ENCODE data around the gene SETD7. TPM values are rescaled to one million over a fixed set of nuclear protein-coding genes. Genes with fewer than 3 reads are reported as not detected.

Gene SETD7
- total RNA-seq, 1 experiment from 2014 or later = 41.6 TPM

DNA sequence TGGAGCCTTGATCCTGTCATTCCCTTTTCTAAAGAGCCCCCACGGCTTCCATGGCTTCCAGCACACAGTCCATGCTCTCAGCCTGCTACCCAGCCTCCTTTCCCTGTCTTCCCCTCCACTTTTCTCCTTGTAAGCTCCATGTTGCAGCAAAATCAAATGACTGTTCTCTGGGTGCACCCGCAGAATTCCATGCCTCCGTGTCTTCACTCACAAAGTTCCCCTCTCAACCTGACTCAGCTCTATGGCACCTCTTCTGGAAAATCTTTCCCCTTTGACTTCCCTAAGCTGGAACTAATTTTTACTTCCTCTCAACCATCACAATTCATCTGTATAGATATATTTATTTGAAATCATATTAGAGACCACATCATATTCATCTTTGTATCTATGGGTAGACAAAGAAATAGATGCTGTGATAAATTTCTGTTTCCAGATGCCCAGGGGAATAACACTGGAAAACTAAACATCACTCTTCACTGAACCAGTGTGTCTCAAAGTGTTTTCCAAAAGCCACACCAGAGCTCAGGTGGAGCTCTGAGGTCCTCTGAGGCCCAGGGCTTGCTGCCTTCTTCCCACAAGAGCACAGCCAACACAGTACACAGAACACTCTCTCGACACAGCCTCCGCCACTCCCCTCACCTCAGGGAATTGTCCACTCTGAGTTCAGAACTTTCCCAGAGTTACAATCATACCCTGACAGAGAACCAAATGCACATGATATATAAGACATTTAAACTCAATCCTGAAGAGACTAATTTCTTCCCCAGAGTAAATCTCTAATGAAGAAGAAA is 3.3 kb downstream of the SETD7 start:
- H3K36me3 ChIP-seq (ENCODE audit: control insufficient read depth in 1 of 2, insufficient read depth in 2 of 2, low read length in 2 of 2) = no peaks in the 10 kb centered on the region
- no peak overlapping the region for H3K4me3 ChIP-seq (replicated peaks in 1 of 2; ENCODE audit: low read depth in 1 of 2, low read length in 2 of 2)
- no peak overlapping the region for H3K4me2 ChIP-seq (ENCODE audit: low read length)
- no peak for ATAC-seq
- H3K4me1 ChIP-seq (ENCODE audit: control insufficient read depth in 1 of 2, insufficient read depth in 2 of 2, low read length in 2 of 2) = peaks cover 10 to 23% of the 10 kb centered on the region in 2 experiments; a peak in 3 of 4 replicates
- H3K9me2 ChIP-seq (ENCODE audit: insufficient read depth) = no peaks in the 10 kb centered on the region
- H3K9ac ChIP-seq (ENCODE audit: low read length) = no peak overlapping the region
- H3K9me3 ChIP-seq (ENCODE audit: control insufficient read depth in 1 of 2, insufficient read depth in 1 of 2, low read depth in 1 of 2, low read length in 2 of 2) = no peaks in the 10 kb centered on the region
- H3K27ac ChIP-seq (ENCODE audit: low read depth, low read length) = no peak overlapping the region
- RAD21 ChIA-PET (ENCODE audit: low non-redundant PET in 1 of 2, low total read pairs in 2 of 2, uncharacterized antibody in 2 of 2, unreplicated experiment in 2 of 2) = no interaction called here
- H4K20me1 ChIP-seq (ENCODE audit: insufficient read depth) = peaks cover 3% of the 10 kb centered on the region; the same call in 1 of the 2 replicates
- no peak for DNase-seq (ENCODE audit: low read depth, low spot score)
- no peaks in the 10 kb centered on the region; the same call in 1 of the 2 replicates for H3K27me3 ChIP-seq (ENCODE audit: insufficient read depth, low read length)
- intact Hi-C loops (cut with micrococcal nuclease) = no loop called here
- TF ChIP-seq ATF3 (IDR thresholded peaks at IDR 0.05) = no peak
- TF ChIP-seq, protein P1, sequence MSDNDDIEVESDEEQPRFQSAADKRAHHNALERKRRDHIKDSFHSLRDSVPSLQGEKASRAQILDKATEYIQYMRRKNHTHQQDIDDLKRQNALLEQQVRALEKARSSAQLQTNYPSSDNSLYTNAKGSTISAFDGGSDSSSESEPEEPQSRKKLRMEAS (IDR thresholded peaks at IDR 0.05) = no peak
- TF ChIP-seq CBX3 (IDR thresholded peaks at IDR 0.05; ENCODE audit: low read depth) = no peak
- TF ChIP-seq ELF1 (IDR thresholded peaks at IDR 0.05; ENCODE audit: borderline replicate concordance, low read depth) = no peak
- TF ChIP-seq, protein P2, sequence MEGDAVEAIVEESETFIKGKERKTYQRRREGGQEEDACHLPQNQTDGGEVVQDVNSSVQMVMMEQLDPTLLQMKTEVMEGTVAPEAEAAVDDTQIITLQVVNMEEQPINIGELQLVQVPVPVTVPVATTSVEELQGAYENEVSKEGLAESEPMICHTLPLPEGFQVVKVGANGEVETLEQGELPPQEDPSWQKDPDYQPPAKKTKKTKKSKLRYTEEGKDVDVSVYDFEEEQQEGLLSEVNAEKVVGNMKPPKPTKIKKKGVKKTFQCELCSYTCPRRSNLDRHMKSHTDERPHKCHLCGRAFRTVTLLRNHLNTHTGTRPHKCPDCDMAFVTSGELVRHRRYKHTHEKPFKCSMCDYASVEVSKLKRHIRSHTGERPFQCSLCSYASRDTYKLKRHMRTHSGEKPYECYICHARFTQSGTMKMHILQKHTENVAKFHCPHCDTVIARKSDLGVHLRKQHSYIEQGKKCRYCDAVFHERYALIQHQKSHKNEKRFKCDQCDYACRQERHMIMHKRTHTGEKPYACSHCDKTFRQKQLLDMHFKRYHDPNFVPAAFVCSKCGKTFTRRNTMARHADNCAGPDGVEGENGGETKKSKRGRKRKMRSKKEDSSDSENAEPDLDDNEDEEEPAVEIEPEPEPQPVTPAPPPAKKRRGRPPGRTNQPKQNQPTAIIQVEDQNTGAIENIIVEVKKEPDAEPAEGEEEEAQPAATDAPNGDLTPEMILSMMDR (IDR thresholded peaks at IDR 0.05 in 2 of 3, conservative IDR thresholded peaks at IDR 0.05 in 1 of 3; ENCODE audit: borderline replicate concordance in 1 of 3, insufficient read depth in 1 of 3, low read depth in 2 of 3, low read length in 2 of 3) = no peak
- no peak for TF ChIP-seq POLR2AphosphoS5 (IDR thresholded peaks at IDR 0.05; ENCODE audit: low read depth, low read length)
- H3K79me2 ChIP-seq (ENCODE audit: insufficient read depth, low read length) = peaks cover 74% of the 10 kb centered on the region
- POLR2A ChIA-PET = no interaction called here
- CTCF ChIA-PET = no interaction called here
- no peak overlapping the region for H2AFZ ChIP-seq (ENCODE audit: low read depth, low read length, poor library complexity, severe bottlenecking)
- no TSS peak for BruUV-seq (replicated peaks)

Measured in HCT116 (cell line).